Stimulated activated CD8-positive, alpha-beta memory T cell treated with anti-CD3 and anti-CD28 coated beads, Interleukin-2, amount 100 ng/mL, for 48 hours (primary cell): ENCODE measurements around the gene KRT2.

Source experiments
- DNase-seq, 2 donors: peaks; one replicate each; pipeline ENCODE4 v3.0.0-alpha.2; 2020; ENCODE audit warnings: low read depth in 2 of 2

KRT2 gene

GRCh38 chr12:52615912-52616311, 36.1 kb downstream of the KRT2 start:
- DNase-seq, result no peak

GRCh38 chr12:52615208-52615868, 36.7 kb downstream of the KRT2 start:
- DNase-seq, result no peak

- DNase-seq, result no peak
Observed at GRCh38 chr12:52614381-52615207, 37.4 kb downstream of the KRT2 start.

DNA sequence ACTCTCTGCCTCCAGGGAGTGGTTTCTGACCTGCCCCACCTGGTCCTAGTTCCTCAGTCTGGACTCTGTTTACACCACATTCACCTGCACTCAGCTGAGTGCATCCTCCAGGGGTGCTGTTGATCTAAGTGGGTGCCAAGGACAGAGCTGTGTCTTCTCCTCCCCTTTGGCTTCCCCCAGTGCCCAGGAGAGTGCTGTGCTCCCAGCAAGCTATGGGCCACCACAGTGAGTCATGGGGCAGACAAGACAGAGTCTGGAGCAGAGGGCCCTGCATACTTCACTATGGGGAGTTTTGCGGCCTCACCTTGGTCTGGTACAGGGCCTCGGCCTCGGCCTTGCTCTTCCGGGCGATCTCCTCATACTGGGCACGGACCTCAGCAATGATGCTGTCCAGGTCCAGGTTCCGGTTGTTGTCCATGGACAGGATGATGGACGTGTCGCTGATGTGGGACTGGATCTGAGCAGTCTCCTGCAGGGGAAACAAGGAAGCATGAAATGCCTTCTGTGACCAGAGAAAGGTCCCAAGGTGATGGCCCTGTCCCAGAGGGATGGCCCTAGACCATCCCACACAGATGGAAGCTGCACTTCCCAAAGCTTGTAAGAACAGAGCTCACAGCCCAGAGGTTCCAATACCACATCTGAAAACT, 38.5 kb downstream of the KRT2 start:
- DNase-seq, result no peak

GRCh38 chr12:52612431-52613383, 39.3 kb downstream of the KRT2 start:
- DNase-seq, result no peak

- no peak for DNase-seq
Observed at GRCh38 chr12:52611080-52611468, 40.9 kb downstream of the KRT2 start.

DNA sequence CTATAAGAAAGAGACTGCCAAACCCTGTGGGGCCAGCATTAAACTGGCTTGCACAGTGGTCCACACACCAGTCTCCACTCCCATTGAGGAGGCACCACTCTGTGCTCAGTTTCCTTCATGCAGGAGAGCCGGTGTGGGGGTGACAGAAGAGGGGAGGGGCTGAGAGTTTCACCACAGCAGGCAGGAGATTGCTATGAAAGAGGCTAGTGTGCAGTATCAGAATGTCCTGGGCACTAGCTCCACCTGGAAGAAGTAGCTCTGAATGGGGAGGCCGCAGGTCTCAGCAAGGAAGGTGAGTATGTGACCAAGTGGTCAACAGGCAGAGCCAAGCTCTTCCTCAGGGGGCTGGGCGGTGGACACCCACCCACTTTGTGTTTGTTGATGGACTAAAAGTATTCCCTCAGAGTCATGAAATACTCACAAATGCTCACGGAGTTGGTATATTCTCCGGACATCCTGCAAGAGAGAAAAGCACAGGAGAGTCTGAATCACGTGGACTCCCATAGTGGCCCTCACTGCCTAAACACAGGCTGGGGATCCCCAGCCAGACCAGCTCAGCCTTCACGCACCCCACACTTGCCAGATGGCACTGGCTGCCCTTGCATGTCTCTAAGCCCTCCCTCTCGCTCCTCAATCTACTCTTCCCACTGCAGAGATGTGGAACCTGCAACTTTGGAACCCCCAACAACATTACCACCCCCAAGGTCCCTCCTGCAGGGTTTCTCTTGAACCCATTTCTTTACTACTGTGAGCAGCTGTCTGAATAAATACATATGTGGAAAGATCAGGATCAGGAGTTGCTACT, 43.0 kb downstream of the KRT2 start:
- DNase-seq, result no peak

- no peak for DNase-seq
Observed at GRCh38 chr12:52608161-52608560, 43.9 kb downstream of the KRT2 start.

DNA sequence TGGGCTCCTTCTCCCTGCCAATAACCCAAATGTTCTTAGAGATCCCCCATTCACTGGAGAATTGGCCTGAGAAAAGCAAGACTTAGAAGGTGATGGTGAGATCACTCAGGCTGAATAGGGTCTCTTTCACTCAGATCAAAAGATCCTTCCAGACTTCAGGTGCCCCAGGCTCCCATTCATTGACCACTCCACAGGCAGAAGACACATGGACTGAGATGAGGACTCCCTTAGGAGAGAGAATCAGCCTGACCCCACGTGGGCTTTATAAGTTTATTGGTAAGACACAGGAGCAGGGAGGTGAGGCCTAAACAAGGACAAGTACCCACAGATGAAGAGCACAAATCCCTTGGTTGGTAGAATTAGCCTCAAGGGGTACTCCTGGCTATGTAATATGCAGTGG, 44.7 kb downstream of the KRT2 start:
- no peak for DNase-seq

DNA sequence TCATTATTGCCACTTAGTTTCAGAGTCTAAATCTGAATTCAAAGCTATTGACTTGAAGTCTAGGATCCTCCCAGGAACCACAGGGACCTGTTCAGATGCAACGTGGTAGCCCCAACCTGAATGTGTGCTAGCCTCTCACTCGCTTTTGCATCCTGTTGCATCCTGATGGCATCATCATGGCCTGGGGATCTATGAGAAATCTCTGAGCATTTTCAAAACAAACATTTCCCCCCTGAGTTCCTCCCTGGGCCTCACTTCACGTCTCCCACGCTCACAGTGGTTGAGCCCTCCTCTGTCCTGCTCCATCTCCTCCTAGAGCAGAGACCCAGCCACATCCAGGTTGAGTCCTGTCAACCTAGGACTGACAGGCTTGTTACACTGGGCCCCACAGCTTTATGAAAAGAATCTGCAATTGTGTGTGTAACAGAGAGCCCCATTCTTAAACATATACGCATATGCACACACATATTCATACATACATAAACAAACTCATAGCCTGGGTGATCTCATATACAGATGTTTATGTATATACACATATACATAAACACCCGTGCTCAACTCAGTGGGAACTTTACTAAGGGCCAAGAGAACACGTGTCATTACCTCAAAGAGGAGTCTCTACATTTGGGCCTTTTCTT, 45.3 kb downstream of the KRT2 start:
- no peak for DNase-seq

DNA sequence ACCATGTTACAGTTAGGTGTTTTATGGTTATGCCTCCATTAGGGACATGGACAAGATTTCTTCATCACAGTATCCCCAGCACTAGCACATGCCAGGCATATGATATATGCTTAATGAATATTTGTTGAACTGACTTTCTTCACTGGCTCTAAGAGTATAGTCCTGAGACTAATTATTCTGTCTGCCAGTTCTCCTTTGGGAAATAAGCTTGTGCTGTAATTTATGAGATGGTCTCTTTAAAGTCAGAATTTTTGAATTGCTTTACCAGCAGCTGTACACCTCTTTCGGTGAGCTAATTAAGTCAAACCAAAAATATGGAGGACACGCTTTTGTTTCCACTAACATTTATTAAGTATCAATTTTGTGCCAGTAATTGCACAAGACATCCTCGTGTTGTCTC, 45.9 kb downstream of the KRT2 start:
- no peak for DNase-seq

GRCh38 chr12:52605542-52605941, 46.5 kb downstream of the KRT2 start:
- DNase-seq, result no peak

DNA sequence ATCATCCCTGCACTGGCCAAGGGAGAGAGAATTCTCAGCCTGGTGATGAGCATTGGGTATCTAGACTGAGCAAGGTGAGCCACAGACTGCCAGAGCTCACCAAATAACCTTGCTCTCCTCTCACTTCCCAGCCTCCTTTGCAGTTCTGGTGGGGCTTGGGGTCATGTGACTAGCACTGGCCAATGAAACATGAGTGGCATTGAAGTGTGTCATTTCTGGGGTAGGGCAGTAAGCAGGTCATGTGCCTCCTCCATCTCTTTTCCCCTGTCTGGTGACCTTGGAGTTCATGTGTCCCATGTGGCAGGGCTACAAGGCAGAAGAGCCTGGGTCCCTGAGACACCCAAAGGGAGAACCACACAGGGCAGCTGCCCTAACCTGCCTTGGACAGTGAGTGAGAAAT, 47.2 kb downstream of the KRT2 start:
- DNase-seq, result no peak

GRCh38 chr12:52603314-52603713, 48.7 kb downstream of the KRT2 start:
- no peak for DNase-seq

DNA sequence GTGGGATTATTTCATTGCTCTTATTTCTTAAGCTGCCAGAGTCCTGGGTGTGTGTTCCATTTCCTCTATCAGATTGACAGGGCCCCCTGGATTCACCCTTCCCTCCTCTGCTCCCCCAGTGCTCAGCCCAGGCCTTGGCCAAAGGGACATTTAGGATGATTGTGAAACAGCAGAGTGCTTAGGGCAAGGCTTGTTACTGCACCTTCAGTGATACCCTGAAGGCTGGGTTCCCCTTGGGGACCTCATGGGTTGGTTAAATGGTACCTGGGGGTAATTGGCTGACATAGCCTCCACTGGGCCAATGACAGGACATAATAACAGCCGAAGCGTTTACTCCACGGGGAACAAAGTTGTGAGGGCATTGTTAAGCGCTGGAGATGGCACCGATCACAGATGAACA, 49.5 kb downstream of the KRT2 start:
- no peak for DNase-seq

GRCh38 chr12:52601671-52602070, 50.3 kb downstream of the KRT2 start:
- DNase-seq, result no peak

DNA sequence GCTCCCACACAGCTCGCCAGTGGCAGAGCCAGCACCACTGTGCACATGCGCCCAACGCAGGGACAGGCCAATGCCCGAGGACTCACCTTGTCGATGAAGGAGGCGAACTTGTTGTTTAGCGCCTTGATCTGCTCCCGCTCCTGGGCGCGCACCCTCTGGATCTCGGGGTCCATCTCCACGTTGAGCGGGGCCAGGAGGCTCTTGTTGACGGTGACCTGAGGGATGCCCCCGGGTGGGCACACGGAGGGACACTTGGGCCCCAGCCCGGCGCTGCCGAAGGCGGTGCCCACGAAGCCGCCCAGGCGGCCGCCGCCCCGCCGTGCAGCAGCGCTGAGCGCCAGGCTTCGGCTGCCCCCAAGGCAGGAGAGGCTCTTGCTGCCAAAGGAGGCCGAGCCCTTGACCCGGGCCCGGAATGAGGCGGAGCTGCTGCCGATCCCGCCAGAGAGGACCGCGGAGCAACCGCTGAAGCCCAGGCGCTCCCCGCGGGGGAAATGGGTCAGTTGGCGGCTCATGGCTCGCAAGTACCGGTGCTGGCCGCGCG, 51.0 kb downstream of the KRT2 start, which contains the start of gene KRT72:
TSS of gene KRT72 (minus strand) at position 523 of the 541 bp plus-strand sequence. CDS start at position 512, 11 bp downstream.
- no peak for DNase-seq

GRCh38 chr12:52600475-52600874, 51.5 kb downstream of the KRT2 start:
- no peak for DNase-seq

GRCh38 chr12:52600071-52600470, 51.9 kb downstream of the KRT2 start:
- no peak for DNase-seq

- DNase-seq, result no peak
Observed at GRCh38 chr12:52598966-52599365, 53.0 kb downstream of the KRT2 start.
